SK-N-SH (cell line): ENCODE measurements around the gene CERS6. TPM values are rescaled to one million over a fixed set of nuclear protein-coding genes. Genes with fewer than 3 reads are reported as not detected.

Experiments
- CTCF ChIA-PET: fragments of 300-600, 350-600 bp; formaldehyde crosslinking; extraction: SDS; loops from one replicate; lab custom pipeline; 2021; lab: Yijun Ruan, JAX
- POLR2A ChIA-PET: fragments of 350-600 bp; sonication (Branson Sonifier 250); formaldehyde crosslinking; extraction: SDS; loops from one replicate; lab custom pipeline; 2020; ENCODE audit warnings: antibody characterized with exemption, inconsistent platforms; lab: Yijun Ruan, JAX
- DNase-seq: peaks from one replicate; pipeline ENCODE4 v3.0.0; 2012
- H2AFZ ChIP-seq: fragments of 200-600 bp; sonication (generic); 2 replicates; pipeline ENCODE4 v1.8.1; 2016; ENCODE audit warnings: antibody characterized with exemption, mild to moderate bottlenecking, low read depth
- H3F3A ChIP-seq: fragments of 200-600 bp; sonication (generic); replicated peaks from 2 replicates; pipeline ENCODE3; 2016; ENCODE audit warnings: antibody characterized with exemption, mild to moderate bottlenecking; ENCODE audit not compliant: insufficient read depth
- H3K27ac ChIP-seq, 2 experiments: fragments of 200-500 bp in 1 of 2; fragments of 200-600 bp in 1 of 2; sonication (Bioruptor generic) in 1 of 2; sonication (generic), shearing (Covaris generic) in 1 of 2; 2 replicates each; pipeline versions ENCODE4 v1.5.1 to v1.6.1; 2014 to 2016; ENCODE audit warnings: low read depth in 2 of 2, inconsistent platforms in 1 of 2, low read length in 1 of 2, mild to moderate bottlenecking in 1 of 2, mixed read lengths in 1 of 2
- H3K27me3 ChIP-seq: fragments of 200-600 bp; sonication (generic), shearing (Covaris generic); 2 replicates; pipeline ENCODE4 v1.6.1; 2016; ENCODE audit warnings: mixed run types; ENCODE audit not compliant: insufficient read depth
- H3K36me3 ChIP-seq, 2 experiments: fragments of 200-500 bp in 1 of 2; fragments of 200-600 bp in 1 of 2; sonication (Bioruptor generic) in 1 of 2; sonication (generic) in 1 of 2; replicated peaks in 1 of 2; 2 replicates each; pipeline versions ENCODE3 to v1.5.1; 2014 to 2016; ENCODE audit warnings: low read length in 1 of 2, mild to moderate bottlenecking in 1 of 2; ENCODE audit not compliant: insufficient read depth in 2 of 2, control insufficient read depth in 1 of 2
- H3K4me1 ChIP-seq, 2 experiments: fragments of 200-500 bp in 1 of 2; fragments of 200-600 bp in 1 of 2; sonication (Bioruptor generic) in 1 of 2; sonication (generic), shearing (Covaris generic) in 1 of 2; 2 replicates each; pipeline versions ENCODE4 v1.5.1 to v1.6.1; 2014 to 2016; ENCODE audit warnings: low read depth in 1 of 2, low read length in 1 of 2, mixed run types in 1 of 2; ENCODE audit not compliant: insufficient read depth in 2 of 2, control insufficient read depth in 1 of 2
- H3K4me2 ChIP-seq: fragments of 200-600 bp; sonication (generic), shearing (Covaris generic); 2 replicates; pipeline ENCODE4 v1.6.1; 2017; ENCODE audit warnings: mixed run types
- H3K4me3 ChIP-seq, 2 experiments: fragments of 200-500 bp in 1 of 2; fragments of 200-600 bp in 1 of 2; sonication (Bioruptor generic) in 1 of 2; sonication (generic), shearing (Covaris generic) in 1 of 2; 2 replicates each; pipeline versions ENCODE4 v1.5.1 to v1.8.1; 2014 to 2016; ENCODE audit warnings: low read depth in 2 of 2, inconsistent platforms in 1 of 2, low read length in 1 of 2, mild to moderate bottlenecking in 1 of 2, mixed read lengths in 1 of 2, moderate library complexity in 1 of 2
- H3K79me2 ChIP-seq: fragments of 200-600 bp; sonication (generic); 2 replicates; pipeline ENCODE4 v1.8.1; 2017; ENCODE audit warnings: mild to moderate bottlenecking; ENCODE audit not compliant: insufficient read depth
- H3K9ac ChIP-seq: fragments of 200-600 bp; sonication (generic); 2 replicates; pipeline ENCODE4 v1.6.1; 2017; ENCODE audit warnings: mixed run types
- H3K9me2 ChIP-seq: fragments of 200-600 bp; sonication (generic); 2 replicates; pipeline ENCODE4 v1.6.1; 2017; ENCODE audit warnings: mixed run types
- H3K9me3 ChIP-seq: fragments of 200-600 bp; sonication (generic); 2 replicates; pipeline ENCODE4 v1.6.1; 2017; ENCODE audit warnings: mixed run types, mild to moderate bottlenecking, moderate library complexity
- H4K20me1 ChIP-seq: fragments of 200-600 bp; sonication (generic); 2 replicates; pipeline ENCODE4 v1.6.1; 2017; ENCODE audit warnings: mild to moderate bottlenecking, mixed run types; ENCODE audit not compliant: insufficient read depth
- CHD2 ChIP-seq: fragments of 150-350 bp; IDR thresholded peaks from 2 replicates; pipeline ENCODE4 v1.6.1; 2018; ENCODE audit warnings: low read length; ENCODE audit not compliant: partially characterized antibody
- EZH2phosphoT487 ChIP-seq: fragments of 200-600 bp; sonication (generic); IDR thresholded peaks from 2 replicates; pipeline ENCODE4 v1.6.1; 2017; ENCODE audit warnings: low read depth, mixed run types, mild to moderate bottlenecking, antibody characterized with exemption, moderate library complexity, borderline replicate concordance
- FOSL2 ChIP-seq: IDR thresholded peaks from 2 replicates; pipeline ENCODE4 v1.4.0; 2012; ENCODE audit warnings: low read depth, mild to moderate bottlenecking, moderate library complexity, borderline replicate concordance
- FOXJ3 ChIP-seq: sonication (generic); formaldehyde crosslinking; IDR thresholded peaks from 2 replicates; pipeline ENCODE4 v1.5.1; 2020; ENCODE audit warnings: mild to moderate bottlenecking, missing genetic modification reagents
- GABPA ChIP-seq: IDR thresholded peaks from 2 replicates; pipeline ENCODE4 v1.4.0; 2012; ENCODE audit warnings: low read depth, mild to moderate bottlenecking
- GATA2 ChIP-seq: sonication (generic); formaldehyde crosslinking; IDR thresholded peaks from 2 replicates; pipeline ENCODE4 v1.5.0; 2020; ENCODE audit warnings: mild to moderate bottlenecking, missing genetic modification reagents
- JUND ChIP-seq: IDR thresholded peaks from 2 replicates; pipeline ENCODE4 v1.4.0; 2012
- MEF2A ChIP-seq: IDR thresholded peaks from 2 replicates; pipeline ENCODE4 v1.4.0; 2012; ENCODE audit warnings: low read depth, borderline replicate concordance
- MXI1 ChIP-seq: IDR thresholded peaks from 2 replicates; pipeline ENCODE4 v1.6.1; 2012; ENCODE audit warnings: mild to moderate bottlenecking, low read depth, low read length, improper control_type of control experiment
- NFIC ChIP-seq: IDR thresholded peaks from 2 replicates; pipeline ENCODE4 v1.4.0; 2012; ENCODE audit warnings: borderline replicate concordance
- NRF1 ChIP-seq: IDR thresholded peaks from 2 replicates; pipeline ENCODE4 v1.6.1; 2012; ENCODE audit warnings: low read depth, mild to moderate bottlenecking, low read length
- POLR2AphosphoS5 ChIP-seq: IDR thresholded peaks from 2 replicates; pipeline ENCODE4 v1.6.1; 2012; ENCODE audit warnings: low read depth, low read length
- RAD21 ChIP-seq: IDR thresholded peaks from 2 replicates; pipeline ENCODE4 v1.6.1; 2012; ENCODE audit warnings: mild to moderate bottlenecking, low read length
- RXRA ChIP-seq: IDR thresholded peaks from 2 replicates; pipeline ENCODE4 v1.4.0; 2012; ENCODE audit warnings: low read depth, mild to moderate bottlenecking, borderline replicate concordance
- TAF1 ChIP-seq: IDR thresholded peaks from 2 replicates; pipeline ENCODE4 v1.6.1; 2012; ENCODE audit warnings: low read depth, mild to moderate bottlenecking, low read length, moderate library complexity, borderline replicate concordance
- TCF12 ChIP-seq: IDR thresholded peaks from 2 replicates; pipeline ENCODE4 v1.4.0; 2012
- YY1 ChIP-seq: IDR thresholded peaks from 2 replicates; pipeline ENCODE4 v1.4.0; 2012; ENCODE audit warnings: low read depth, mild to moderate bottlenecking
- WGBS: methylation state at CpG from one replicate; pipeline ENCODE4 v1.1.6; 2017; ENCODE audit warnings: low lambda C conversion rate; 5-methylcytosine and 5-hydroxymethylcytosine counted together
- polyA plus RNA-seq, 3 experiments: library from polyadenylated mRNA; depleted of rRNA; stranded (reverse); fragments of >200 nt; gene quantifications; 2 replicates each; pipeline ENCODE4 v1.2.3, GENCODE V29; 2012
- TF ChIP-seq, protein P1 (sequence below): fragments of 150-350 bp; IDR thresholded peaks from 2 replicates; pipeline ENCODE4 v1.6.1; 2017; ENCODE audit warnings: antibody characterized with exemption, low read length, low read depth, borderline replicate concordance
- TF ChIP-seq, protein P2 (sequence below): IDR thresholded peaks from 2 replicates; pipeline ENCODE4; 2012
- TF ChIP-seq, protein P3 (sequence below): IDR thresholded peaks from 2 replicates; pipeline ENCODE4 v1.4.0; 2012; ENCODE audit warnings: low read depth

CERS6 gene
- polyA plus RNA-seq, 1 of the 3 experiments (the other 2 are of a cell fraction), result 1.8 TPM

DNA sequence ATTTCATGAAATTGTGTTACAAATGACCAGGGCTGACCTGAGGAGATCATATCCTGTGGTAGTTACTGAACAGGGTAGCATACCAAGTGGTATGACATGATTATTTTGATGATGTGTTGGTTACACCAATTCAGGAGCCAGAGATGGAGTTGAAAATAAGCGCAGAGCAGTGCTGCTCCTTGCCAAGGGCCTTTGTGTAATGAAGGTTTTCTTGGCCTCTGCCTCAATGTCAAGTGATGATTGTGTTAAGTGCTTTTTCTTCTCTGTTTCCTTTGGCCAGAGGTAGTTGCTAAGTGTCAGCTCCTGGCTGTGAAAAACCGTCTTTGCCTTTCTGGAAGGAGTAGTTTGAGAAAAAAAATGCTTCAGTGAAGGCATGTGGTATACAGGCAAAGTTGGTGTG lies 131.2 kb downstream of the CERS6 start:
- Histone ChIP-seq H3K9me2 (no peaks in the 10 kb centered on the region), H3K9ac (no peak overlapping the region), H3K27ac (no peak overlapping the region), H3F3A (peaks cover 12% of the 10 kb centered on the region), H3K79me2 (no peaks in the 10 kb centered on the region), H3K4me2 (no peak overlapping the region), H3K4me1 (peaks cover 7 to 12% of the 10 kb centered on the region in 2 experiments; a peak in 3 of 4 replicates), H3K9me3 (no peaks in the 10 kb centered on the region), H3K36me3 (no peaks in the 10 kb centered on the region), H2AFZ (no peak overlapping the region), H4K20me1 (no peaks in the 10 kb centered on the region), H3K27me3 (no peaks in the 10 kb centered on the region), H3K4me3 (no peak overlapping the region)
- 96% methylated on average over 2 of the region's 2 CpGs for WGBS
- CTCF ChIA-PET, result no interaction called here
- TF ChIP-seq NRF1 (no peak), TAF1 (no peak), TCF12 (no peak), YY1 (no peak), JUND (no peak), GATA2 (CRISPR knock-in tag) (no peak), FOXJ3 (CRISPR knock-in tag) (no peak), RAD21 (no peak), FOSL2 (no peak), NFIC (no peak), GABPA (no peak), RXRA (no peak), MXI1 (no peak), CHD2 (no peak), EZH2phosphoT487 (no peak), MEF2A (no peak), POLR2AphosphoS5 (no peak)
- TF ChIP-seq, protein P1, sequence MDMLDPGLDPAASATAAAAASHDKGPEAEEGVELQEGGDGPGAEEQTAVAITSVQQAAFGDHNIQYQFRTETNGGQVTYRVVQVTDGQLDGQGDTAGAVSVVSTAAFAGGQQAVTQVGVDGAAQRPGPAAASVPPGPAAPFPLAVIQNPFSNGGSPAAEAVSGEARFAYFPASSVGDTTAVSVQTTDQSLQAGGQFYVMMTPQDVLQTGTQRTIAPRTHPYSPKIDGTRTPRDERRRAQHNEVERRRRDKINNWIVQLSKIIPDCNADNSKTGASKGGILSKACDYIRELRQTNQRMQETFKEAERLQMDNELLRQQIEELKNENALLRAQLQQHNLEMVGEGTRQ, result no peak
- TF ChIP-seq, protein P2, sequence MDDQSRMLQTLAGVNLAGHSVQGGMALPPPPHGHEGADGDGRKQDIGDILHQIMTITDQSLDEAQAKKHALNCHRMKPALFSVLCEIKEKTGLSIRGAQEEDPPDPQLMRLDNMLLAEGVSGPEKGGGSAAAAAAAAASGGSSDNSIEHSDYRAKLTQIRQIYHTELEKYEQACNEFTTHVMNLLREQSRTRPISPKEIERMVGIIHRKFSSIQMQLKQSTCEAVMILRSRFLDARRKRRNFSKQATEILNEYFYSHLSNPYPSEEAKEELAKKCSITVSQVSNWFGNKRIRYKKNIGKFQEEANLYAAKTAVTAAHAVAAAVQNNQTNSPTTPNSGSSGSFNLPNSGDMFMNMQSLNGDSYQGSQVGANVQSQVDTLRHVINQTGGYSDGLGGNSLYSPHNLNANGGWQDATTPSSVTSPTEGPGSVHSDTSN, result no peak
- TF ChIP-seq, protein P3, sequence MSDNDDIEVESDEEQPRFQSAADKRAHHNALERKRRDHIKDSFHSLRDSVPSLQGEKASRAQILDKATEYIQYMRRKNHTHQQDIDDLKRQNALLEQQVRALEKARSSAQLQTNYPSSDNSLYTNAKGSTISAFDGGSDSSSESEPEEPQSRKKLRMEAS, result no peak
- DNase-seq, result no peak
- POLR2A ChIA-PET, result no interaction called here
